Activated CD4-positive, alpha-beta T cell treated with anti-CD3 and anti-CD28 coated beads for 48 hours (primary cell): ENCODE data around the gene CARD19.

ENCODE experiments used
- DNase-seq: peaks from one replicate; pipeline ENCODE4 v3.0.0-alpha.2; 2020

CARD19 gene

DNA sequence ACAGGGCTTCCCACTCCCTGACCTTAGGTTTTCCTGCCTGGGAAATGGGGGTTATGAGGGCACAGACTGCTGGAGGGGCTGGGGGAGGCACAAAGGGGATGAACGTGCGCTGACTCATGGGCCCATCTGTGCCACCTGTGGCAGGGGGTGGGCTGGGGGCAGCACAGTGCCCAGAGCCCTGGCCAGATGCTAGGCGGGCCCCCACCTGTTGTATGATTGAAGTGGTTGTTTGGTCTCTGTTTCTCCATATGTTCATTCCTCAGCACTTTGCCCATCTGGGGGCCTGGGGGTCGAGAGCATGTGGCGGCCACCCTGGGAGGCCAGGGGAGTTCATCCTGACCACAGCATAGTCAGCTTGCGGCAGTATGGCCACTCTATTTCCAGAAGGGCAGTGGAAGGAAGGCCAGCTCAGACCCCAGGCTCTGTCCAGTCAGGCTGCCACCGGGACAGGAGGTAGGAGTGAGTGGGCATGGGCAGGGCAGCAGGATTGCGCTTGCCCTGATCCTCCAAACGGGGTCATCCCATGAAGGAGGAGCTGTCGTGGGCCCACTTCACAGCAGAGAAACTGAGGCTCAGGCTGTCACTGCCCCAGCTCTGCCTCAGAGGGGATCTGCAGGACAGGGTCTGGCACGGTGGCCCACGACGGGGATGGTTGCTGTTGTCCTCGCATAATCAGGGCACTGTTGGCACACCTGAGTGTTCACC is 38.9 kb downstream of the CARD19 start:
- DNase-seq: no peak

DNA sequence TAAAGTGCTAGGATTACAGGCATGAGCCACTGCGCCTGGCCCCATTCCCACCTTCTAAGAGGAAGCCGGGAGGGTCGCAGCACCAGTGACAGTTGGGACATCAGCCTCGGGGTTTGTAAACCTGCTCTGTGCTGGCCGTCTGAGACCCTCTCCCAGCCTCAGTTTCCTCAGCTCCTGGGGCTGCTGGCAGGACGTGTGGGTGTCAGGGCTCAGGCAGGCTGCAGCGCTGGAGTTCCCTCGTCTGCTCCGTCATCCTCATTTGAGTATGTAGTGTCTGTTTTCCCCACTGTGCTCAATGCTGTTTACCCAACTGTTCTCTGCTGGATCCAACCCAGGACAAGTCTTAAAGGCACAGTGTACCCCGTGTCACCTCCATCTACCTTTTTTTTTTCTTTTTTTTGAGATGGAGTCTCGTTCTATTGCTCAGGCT is 40.0 kb downstream of the CARD19 start:
- DNase-seq: no peak

DNA sequence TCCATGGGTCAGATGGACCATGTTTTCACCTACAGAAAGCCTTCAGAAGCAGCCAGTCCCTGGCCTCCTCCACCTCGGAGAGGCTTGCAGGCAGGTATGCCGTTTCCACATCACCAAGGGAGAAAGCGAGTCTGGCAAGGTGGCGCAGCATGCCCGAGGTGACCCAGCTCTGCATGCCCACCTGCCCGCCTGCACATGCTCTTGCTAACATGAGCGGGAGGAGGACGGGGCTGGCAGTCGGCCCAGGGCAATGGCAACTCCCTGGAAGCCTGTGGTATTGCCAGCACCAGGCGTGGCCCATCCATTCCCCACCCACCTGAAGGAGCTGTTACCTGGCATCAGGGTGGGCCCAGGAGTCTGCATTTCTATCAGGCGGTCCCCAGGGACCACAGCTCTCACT is 41.3 kb downstream of the CARD19 start:
- DNase-seq: no peak

DNA sequence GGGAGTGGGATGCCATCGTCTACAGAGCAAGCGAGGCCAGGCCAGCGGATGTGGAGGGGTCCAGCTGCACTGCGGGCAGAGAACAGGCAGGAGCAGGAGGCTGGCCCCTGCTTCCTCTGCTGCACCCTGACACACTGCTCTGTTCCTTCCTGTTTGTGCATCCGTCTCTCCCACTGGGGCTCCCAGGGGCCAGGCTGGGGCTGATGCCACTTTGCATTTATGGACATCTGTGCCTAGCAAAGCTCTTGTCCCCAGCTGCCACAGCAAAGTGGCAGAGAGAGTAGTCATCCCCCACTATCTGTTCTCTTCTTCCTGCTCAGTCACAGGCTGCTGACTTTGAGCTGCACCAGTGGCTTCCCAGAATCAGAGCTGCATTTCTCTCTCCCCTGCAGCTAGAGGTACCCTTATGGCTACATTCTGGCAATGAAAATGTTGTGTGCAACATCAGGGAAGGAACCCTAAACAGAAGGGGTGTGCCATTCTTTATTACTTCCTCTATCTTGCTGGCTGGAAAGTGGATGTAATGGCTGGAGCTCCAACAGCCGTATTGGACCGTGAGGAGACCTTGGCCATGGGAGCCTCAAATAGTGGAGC is 42.3 kb downstream of the CARD19 start:
- DNase-seq: no peak

DNA sequence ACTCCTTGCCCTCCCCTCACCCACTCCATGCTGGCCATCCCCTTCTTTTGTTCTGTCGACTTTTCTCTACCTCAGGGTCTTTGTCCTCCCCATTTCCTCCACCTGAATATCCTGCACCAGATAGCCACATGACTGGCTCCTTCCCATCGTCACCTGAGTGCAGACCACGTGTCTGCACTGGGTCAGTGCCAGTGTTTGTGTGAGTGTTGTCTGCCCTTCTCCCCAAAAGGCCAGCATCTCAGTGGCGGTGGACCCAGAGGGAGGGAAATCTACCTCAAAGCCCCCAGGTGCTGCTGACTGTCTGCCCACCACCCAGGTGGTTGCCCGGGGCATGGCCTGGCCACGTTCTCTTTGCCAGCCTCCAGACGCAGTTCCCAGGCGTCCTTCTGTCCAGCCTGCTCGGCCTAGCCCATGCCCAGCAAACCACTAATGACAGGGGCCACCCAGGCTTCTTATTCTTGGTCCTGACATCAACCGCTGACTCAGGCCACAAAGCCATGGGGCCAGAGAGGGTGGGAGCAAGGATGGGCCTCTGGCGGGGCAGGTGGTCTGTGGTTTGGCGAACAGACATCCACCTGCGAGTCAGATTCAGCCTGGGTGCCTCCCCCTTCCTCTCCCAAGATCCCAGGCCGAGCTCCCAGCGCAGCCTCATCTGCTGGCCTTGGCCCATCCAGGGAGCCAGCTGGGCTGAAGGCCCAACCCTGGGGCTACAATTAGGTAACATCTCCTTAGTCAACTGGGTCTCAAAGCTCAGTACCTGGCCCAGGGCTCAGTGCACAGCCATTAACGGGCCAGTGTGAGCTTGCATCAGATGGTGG is 43.6 kb downstream of the CARD19 start:
- DNase-seq: no peak

DNA sequence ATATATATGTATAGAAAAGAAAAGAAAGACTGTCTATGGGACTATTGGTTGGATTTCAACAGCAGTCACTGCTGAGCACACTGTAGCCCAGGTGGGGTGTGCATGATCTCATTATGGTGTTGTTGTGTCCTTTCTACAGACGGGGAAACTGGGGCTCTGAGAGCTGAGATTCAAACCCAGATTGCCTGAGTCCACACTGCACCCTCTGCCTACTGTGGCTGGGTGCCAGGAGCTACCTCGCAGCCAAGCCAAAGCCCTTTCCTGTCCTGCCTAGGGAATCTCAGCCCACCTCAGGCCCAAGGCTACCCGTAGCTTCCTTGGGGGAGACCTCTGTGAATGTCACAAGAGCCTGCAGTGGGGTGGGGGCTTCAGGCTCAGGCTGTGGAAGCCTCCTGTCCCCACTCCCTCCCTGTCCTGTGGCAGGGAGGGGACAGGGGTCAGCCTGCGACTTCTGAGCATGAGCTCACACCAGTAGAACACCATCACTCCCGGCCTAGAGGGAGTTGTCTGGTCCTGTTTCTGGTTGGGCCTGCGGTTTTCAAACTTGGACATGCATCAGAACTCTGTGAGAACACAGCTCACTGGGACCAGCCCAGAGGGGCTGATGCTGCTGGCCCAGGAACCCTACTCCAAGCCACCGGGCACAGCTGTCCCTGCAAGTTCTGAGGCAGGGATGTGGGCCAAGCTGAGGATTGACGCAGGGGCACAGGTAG is 45.9 kb downstream of the CARD19 start:
- no peak for DNase-seq

DNA sequence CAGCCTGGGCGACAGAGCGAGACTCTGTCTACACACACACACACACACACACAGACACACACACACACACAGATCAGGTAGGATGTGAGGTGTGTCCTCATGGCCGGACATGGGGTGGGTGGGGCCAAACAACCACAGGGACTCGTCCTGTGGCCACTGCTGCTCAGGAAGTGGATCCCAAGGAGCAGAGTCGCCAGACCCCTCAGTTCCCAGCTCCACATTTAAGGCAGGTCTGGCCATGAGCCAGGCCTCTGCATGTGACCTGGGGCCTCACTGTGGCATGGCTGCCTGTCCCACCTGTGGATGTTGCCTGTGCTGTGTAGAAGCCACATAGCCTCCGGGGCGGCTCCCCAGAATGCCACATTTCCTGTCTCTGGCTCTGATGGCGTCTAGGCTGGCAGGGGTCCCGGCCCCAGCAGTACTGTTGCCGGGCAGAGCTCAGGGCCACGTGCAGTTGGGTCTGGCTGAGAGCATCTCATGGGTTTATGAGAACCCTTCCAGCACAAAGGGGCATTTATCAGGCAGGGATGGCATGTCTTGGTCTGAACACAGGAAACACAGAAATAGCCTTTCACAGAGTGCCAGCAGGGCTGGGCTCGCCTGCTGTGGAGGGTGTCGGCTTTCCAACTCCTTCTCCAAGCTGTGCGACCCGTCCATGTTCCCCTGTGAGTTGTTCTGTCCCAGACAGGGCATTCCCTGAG is 48.0 kb downstream of the CARD19 start:
- DNase-seq: peak; percentile 53

DNA sequence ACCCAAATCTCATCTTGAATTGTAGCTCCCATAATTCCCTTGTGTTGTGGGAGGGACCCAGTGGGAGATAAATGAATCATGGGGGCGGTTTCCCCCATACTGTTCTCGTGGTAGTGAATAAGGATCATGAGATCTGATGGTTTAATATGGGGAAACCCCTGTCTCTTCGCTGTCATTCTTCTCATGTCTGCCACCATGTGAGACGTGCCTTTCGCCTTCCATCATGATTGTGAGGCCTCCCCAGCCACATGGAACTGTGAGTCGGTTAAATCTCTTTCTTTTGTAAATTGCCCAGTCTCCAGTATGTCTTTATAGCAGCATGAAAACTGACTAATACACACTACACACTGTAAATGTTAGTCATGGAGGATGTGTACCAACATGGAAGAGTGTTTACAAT is 50.7 kb downstream of the CARD19 start:
- DNase-seq: peak; percentile 70

DNA sequence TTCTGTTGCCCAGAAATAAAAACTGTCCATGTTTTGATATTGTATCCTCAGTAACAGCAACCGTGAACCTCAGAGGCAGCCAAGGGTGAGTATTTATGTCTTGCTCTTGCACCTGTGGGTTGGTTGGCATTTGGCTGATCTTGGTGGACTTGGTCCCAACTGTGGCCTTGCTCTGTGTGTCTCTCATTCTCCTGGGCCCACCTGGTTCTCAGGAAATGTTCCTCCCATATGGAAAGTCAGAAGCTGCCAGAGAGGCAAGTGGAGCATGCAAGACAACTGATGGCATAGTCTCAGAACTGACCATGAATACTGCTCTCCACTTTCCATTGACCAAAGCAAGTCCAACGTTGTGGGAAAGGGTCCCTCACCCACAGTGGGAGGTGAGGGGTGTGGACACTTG is 51.6 kb downstream of the CARD19 start:
- DNase-seq: no peak

DNA sequence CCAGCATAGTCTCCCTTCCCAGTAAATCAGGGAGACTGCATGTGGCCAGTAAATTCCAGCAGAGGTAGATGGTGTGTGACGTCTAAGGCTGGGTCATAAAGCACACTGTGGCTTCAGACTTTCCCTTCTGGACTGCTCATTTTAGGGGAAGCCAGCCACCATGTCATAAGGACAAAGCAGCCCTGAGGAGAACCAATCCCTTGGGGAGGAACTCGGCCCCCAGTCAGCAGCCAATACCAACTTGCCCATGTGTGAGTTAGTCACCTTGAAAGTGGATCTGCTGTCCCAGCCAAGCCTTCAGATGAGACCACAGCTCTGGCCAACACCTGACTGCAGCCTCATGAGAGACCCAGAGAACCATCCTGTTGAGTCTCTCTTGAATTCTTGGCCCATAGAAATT is 52.7 kb downstream of the CARD19 start:
- DNase-seq: no peak

DNA sequence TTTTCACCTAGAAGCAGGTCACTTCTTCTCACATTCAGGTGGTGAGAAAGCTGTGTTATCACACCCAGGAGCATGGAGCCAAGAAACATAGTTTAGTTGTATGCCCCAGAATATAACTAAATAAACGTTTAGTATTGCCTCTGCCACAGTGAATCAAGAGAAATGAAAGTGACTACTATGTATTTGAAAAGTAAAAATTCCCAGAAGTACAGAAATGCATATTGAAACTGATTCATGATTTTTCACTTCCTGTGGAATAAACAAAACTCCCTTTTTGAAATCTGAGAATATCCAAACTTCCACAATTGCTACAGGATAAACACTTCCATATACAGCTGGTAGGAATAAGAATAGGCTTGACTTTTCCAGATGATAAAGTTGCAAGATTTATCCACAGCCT is 53.3 kb downstream of the CARD19 start:
- DNase-seq: no peak

DNA sequence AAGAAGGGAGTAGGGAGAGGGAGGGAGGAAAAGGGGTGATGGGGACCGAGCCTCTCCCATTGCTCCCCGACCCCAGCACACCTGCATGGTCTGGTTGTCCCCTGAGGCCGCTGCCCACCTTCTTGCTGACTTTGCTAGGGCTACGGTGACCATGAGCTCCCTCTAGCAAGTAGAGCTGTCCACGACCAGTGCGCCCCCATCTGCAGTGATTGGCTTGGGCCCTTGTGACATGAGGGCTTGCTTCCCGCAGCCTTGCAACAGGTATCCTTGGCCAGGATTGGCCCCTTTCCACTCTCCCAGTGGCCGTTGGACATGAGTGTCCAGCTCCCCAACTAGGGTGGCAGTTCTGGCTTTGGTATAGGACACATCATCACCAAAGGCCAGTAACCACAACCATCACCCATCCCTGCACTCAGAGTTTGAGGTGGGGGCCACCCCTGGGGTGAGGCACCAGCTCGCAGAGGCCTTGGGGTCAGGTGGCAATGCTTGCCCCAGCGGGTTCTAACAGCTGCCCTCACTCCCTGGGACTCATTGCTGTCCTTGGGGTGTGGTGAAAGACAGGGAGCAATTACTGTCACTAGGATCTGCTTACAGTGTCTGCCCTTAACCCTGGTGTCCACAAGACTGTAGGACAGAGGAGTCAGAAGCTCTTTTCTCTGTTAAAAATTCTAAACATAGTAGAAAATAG is 55.2 kb downstream of the CARD19 start:
- DNase-seq: no peak

DNA sequence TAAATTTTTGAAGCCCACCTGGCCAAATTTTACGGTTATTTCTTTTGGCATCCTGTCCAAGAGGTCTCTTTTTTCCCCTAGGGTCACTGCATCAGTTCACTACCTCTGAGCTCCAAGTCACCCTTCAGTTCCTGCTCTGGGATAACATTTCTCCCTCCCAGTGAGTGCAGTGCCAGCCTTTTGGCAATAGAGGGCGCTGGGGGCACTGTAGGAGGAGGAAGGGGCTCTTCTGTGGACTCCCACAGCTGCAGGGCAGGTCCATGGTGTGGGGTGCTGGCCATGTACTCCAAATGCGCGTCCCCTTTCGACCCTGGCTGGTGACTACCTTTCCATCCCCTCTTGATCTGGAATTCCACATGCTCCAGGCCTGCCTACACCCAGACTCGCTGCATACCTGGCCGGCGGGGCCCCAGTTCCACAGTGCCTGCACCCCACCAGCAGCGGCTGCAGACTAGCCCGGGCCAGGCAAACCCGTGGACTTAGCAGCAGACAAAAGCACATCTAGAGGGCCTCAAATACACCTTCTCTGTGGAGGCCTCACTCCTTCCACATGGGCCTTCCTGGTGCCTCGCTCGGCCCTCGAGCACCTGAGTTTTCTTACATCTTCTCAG is 58.4 kb downstream of the CARD19 start:
- DNase-seq: peak; percentile 69

DNA sequence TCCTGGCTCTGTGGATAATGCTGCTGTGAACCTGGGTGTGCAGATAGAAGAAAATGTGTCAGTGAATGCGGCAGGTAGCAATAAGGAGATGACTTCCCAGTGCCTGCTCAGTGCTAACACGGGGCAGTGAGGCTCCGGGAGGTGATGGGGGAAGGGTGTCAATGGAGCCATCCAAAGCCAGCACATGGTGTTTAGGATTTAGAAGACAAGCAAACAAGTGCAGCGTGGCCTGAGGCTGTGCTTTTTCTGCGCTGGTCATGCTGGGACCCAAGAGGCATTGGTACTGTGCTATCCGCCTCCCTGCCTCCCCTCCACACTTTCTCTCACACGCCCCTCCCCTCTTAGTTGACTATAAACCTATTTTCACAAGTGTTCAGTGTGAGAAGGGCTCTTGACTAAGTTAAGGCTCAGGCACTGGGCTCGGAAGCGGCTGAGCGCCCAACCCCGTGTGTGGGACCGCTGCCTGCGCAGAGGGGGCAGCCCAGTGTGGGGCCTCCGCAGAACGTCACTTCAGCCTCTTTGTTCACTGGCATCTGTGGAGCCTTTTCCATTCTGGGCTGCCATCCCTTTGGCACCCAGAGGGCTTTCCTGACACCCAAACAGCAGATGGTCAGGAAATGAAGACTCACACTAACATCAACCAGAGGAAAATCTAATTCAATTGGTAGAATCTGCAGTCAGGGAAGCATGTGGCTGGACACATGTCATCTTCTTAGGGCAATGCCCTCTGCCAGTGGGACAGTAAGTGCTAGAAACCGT is 59.9 kb downstream of the CARD19 start:
- DNase-seq: no peak

DNA sequence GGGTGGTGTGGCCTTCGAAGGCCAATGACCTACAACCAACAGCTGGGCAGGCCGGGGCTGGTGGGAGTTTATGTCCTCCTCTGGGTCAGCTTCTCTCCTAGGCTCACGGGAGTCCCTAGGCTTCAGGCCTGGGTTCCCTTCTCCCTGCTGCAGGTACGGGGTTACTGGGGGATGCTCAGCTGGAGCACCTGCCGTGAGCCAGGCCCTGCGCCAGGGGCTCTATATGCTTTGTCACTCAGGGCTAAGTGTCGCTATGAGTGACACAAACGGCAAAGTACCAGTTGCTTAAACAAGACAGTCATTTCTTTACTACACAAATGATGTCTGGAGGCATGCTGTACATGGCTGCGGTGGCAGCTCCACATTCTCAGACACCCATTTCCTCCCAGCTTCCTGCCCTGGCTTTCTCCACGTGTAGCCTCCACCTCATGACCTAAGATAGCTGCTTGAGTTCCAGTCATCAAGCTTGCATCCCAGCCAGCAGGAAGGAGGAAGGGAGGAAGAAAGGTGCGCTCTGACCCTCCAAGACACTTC is 60.5 kb downstream of the CARD19 start:
- DNase-seq: peak; percentile 70

DNA sequence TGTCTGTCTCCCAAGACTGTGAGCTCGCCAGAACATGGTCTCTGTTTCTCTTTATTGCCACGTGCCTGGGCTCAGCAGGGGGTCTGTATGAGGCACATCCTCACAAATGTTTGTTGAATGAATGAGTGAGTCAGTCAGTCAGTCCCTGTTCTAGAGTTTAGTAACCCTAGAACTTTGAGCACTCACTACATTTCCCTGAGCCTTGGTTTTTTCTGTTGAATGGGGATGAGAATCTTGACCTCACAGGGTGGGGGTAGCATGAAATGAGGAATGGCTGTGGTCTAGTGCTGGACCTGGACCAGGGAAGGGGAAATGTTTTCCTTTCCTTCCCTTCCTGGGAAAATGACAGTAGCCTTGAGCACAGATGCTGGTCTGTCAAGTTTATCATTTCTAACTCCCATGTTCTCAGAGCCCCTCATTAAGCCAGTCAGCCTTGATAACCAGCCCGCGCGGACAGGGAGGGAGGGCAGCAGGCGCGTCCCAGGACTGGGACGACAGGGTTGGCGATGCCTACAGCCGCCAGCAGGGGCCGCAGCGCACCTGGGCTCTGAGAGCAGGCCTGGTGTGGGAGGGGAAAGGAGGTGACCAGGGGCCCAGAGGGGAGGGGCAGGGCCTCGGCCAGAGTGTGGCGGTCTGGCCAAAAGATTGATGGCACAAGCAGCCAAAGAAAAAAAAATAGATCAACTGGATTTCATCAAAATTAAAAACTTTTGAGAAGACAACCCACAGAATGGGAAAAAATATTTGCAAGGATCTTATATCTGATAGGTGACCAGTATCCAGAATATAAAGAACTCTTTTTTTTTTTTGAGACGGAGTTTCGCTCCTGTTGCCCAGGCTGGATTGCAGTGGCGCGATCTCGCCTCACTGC is 63.8 kb downstream of the CARD19 start:
- DNase-seq: peak; percentile 84

DNA sequence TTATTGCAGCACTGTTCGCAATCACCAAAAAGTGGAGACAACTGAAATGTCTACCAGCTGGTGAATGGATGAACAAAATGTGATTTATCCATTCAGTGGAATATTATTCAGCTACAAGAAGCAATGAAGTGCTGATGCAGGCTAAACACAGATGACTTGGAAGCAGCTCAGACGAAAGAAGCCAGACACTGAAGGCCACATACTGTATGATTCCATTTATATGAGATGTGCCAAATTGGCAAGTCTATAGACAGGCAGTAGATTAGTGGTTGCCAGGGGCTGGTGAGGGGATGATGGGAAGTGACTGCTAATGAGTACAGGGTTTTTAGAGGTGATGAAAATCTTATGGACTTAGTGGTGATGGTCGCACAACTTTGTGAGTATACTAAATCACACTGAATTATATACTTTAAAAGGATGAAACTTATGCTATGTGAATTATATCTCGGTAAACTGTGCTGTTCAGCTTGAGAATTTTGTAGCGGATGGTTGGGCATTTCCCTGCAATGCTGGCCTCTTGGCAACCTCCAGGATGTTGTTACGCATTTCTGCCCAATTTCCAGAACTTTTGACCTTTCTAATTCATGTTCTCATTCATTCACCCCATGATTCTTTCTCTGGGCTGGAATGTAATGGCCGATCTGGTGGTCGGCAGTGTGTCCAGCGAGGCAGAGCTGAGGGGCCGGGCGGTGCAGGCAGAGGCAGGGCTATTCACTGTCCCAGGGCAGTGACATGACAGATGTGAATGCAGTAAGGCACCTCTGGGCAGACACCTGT is 66.0 kb downstream of the CARD19 start:
- DNase-seq: no peak
